Heart left ventricle (tissue), 16 donors: ENCODE results near the gene ZFP36. TPM values are rescaled to one million over a fixed set of nuclear protein-coding genes. Genes with fewer than 3 reads are reported as not detected.

ENCODE experiments used
- ATAC-seq, 4 donors: fragments of 200-7000 bp; cut with Tn5 transposase; one replicate each; pipeline ENCODE4 v1.9.1; 2020 to 2022; ENCODE audit warnings: moderate library complexity in 4 of 4, mild to moderate bottlenecking in 3 of 4, moderate number of reproducible peaks in 1 of 4
- DNase-seq, 5 donors: peaks; one replicate each; pipeline ENCODE4 v3.0.0-alpha.2; 2020
- H3K27ac ChIP-seq, 12 donors: fragments of 200-600 bp; sonication (generic) in 4 of 12; one replicate each; pipeline versions ENCODE4 v1.5.0 to v1.8.0; 2016 to 2022; ENCODE audit warnings: mild to moderate bottlenecking in 2 of 12
- H3K27me3 ChIP-seq, 9 donors: fragments of 200-600 bp; sonication (generic) in 2 of 9; one replicate each; pipeline versions ENCODE4 v1.5.1 to v1.8.0; 2016 to 2022; ENCODE audit warnings: mild to moderate bottlenecking in 3 of 9
- H3K36me3 ChIP-seq, 9 donors: fragments of 200-600 bp; sonication (generic) in 2 of 9; one replicate each; pipeline versions ENCODE4 v1.5.0 to v1.8.0; 2018 to 2022; ENCODE audit warnings: mild to moderate bottlenecking in 2 of 9
- H3K4me1 ChIP-seq, 12 donors: fragments of 200-600 bp; sonication (generic) in 4 of 12; one replicate each; pipeline versions ENCODE4 v1.5.0 to v1.8.0; 2016 to 2022; ENCODE audit warnings: mild to moderate bottlenecking in 3 of 12
- H3K4me3 ChIP-seq, 12 donors: fragments of 200-600 bp; sonication (generic) in 4 of 12; one replicate each; pipeline versions ENCODE4 v1.5.0 to v1.8.0; 2017 to 2022; ENCODE audit warnings: mild to moderate bottlenecking in 9 of 12, moderate library complexity in 4 of 12
- H3K9me3 ChIP-seq, 12 donors: fragments of 200-600 bp; sonication (generic) in 4 of 12; one replicate each; pipeline versions ENCODE4 v1.5.0 to v1.8.0; 2016 to 2022; ENCODE audit warnings: mild to moderate bottlenecking in 1 of 12
- POLR2A ChIP-seq, 2 donors: fragments of 450-650 bp; IDR thresholded peaks; one replicate each; pipeline ENCODE4 v1.6.1; 2017; ENCODE audit warnings: antibody characterized with exemption in 2 of 2, mild to moderate bottlenecking in 2 of 2, moderate library complexity in 2 of 2
- WGBS, 4 donors: extraction: QIAGEN DNeasy Blood & Tissue Kit in 2 of 4; methylation state at CpG; one replicate each; pipeline versions ENCODE4 v1.1.5 to v1.1.7; 2013 to 2018; 5-methylcytosine and 5-hydroxymethylcytosine counted together
- intact Hi-C, 10 donors: fragments of 100-400 bp; cut with DNase I; formaldehyde crosslinking; loops; one replicate each; pipeline versions ENCODE4 v1.11.1 to v1.14.2; 2022
- polyA plus RNA-seq, 2 donors: library from polyadenylated mRNA; stranded (reverse); fragments of 200-250 nt; gene quantifications; one replicate each; pipeline ENCODE4 v1.2.3, GENCODE V29; 2013
- total RNA-seq, 9 donors: library from RNA; depleted of rRNA in 2 of 9; stranded (reverse); fragments of >200 nt in 2 of 9; fragmentation: NEBNext Ultra II Directional in 3 of 9; extraction: Animal tissue kit (Norgen Biotek cat#: 25700) in 3 of 9; gene quantifications; one replicate each; pipeline versions ENCODE4 v1.1.0 to v1.2.4, GENCODE V29; 2016 to 2023
- TF ChIP-seq, protein P1 (sequence below), 12 donors: fragments of 200-600 bp; sonication (generic) in 4 of 12; IDR thresholded peaks; one replicate each; pipeline versions ENCODE4 v1.5.0 to v1.8.0; 2018 to 2022; ENCODE audit warnings: antibody characterized with exemption in 12 of 12, mild to moderate bottlenecking in 5 of 12
- donor health status: ischemic (EF 13 %, LVEDD 7.1; RV severe dilation, severe dysfunction).
- donor health status: healthy with polysubstance abuse.
- donor health status: DM: no; HTN: yes; CAD: no.
- donor health status: DM: no; HTN: no; CAD: no.
- donor health status: ischemic (EF 25% LVEDD 6.9; RV normal size, moderate dysfunction).
- donor health status: ischemic (EF 25% LVEDD 5.7; RV mildly dilated, moderate dysfunction).
- donor health status: healthy.
- donor health status: DM: yes; HTN: yes; CAD: no.
- donor health status: ischemic (EF 35%, LVEDD 5.7; RV mildly dilated, moderate dysfunction).
- donor health status: nonischemic (EF 11% LVEDD 7.7; RV severe dilation, severe dysfunction).
- donor health status: DM: yes; HTN: yes; CAD: no.
- donor health status: PGD.
- donor health status: ischemic (EF 29% LVEDD 5.4; RV normal size, mild dysfunction).
- donor health status: nonischemic (EF 23%, LVEDD 6.1; RV moderate dilation, normal function).

The ZFP36 gene
- total and polyA plus RNA-seq, 11 donors: 16.1 to 145 (median 51.1) TPM

- Histone ChIP-seq H3K9me3 (no peaks in the 10 kb centered on the region), H3K4me3 (peak overlapping the region in 1 of 12 donors; percentile 83), H3K4me1 (peaks cover 17 to 48% (median 31%) of the 10 kb centered on the region in 12 donors), H3K36me3 (peaks cover 5 to 33% (median 30%) of the 10 kb centered on the region in 9 donors), H3K27ac (peak overlapping the region in 4 of 12 donors; percentile 22 to 93 (median 89)), H3K27me3 (peaks cover 0 to 5% (median 0%) of the 10 kb centered on the region in 9 donors)
- DNase-seq (peak in 1 of 5 donors; percentile 13), ATAC-seq (no peak)
- 95 to 97% (median 95%) methylated on average over 8 of the region's 8 CpGs for WGBS, 4 donors
- no peak for TF ChIP-seq POLR2A (IDR thresholded peaks at IDR 0.05)
- TF ChIP-seq, protein P1, sequence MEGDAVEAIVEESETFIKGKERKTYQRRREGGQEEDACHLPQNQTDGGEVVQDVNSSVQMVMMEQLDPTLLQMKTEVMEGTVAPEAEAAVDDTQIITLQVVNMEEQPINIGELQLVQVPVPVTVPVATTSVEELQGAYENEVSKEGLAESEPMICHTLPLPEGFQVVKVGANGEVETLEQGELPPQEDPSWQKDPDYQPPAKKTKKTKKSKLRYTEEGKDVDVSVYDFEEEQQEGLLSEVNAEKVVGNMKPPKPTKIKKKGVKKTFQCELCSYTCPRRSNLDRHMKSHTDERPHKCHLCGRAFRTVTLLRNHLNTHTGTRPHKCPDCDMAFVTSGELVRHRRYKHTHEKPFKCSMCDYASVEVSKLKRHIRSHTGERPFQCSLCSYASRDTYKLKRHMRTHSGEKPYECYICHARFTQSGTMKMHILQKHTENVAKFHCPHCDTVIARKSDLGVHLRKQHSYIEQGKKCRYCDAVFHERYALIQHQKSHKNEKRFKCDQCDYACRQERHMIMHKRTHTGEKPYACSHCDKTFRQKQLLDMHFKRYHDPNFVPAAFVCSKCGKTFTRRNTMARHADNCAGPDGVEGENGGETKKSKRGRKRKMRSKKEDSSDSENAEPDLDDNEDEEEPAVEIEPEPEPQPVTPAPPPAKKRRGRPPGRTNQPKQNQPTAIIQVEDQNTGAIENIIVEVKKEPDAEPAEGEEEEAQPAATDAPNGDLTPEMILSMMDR (IDR thresholded peaks at IDR 0.05): no peak
- intact Hi-C loops: loop anchor here in 2 of 10 donors (2.0 kb wide), 2 partner anchors 19 to 21 kb away; partner anchors contain the start of gene PLEKHG2 (in 1 of the 2)
These were observed 26.9 kb downstream of the ZFP36 start for GRCh38 chr19:39433480-39434079.

- Histone ChIP-seq H3K27me3 (peaks cover 0 to 5% (median 0%) of the 10 kb centered on the region in 9 donors), H3K27ac (peak overlapping the region in 6 of 12 donors; percentile 86 to 93 (median 92)), H3K4me3 (peak overlapping the region; percentile 60 to 99 (median 90)), H3K4me1 (peaks cover 11 to 41% (median 24%) of the 10 kb centered on the region in 12 donors), H3K9me3 (no peaks in the 10 kb centered on the region), H3K36me3 (peaks cover 5 to 33% (median 30%) of the 10 kb centered on the region in 9 donors)
- 46 to 56% (median 53%) methylated on average over 10 of the region's 10 CpGs for WGBS, 4 donors
- no peak for ATAC-seq
- TF ChIP-seq POLR2A (IDR thresholded peaks at IDR 0.05): no peak
- DNase-seq: peak in 1 of 5 donors; percentile 55
- intact Hi-C loops: loop anchor here in 4 of 10 donors (1.0 to 5.0 kb wide), 4 partner anchors 20 to 48 kb away; partner anchors contain the start of genes PLEKHG2 (in 2 of the 4) and TIMM50 (in 1 of the 4)
These were observed 27.8 kb downstream of the ZFP36 start for GRCh38 chr19:39434123-39435076.

- intact Hi-C loops: loop anchor here in 4 of 10 donors (1.0 to 5.0 kb wide), 5 partner anchors 10 to 47 kb away; partner anchors contain the start of genes PLEKHG2 (in 2 of the 4), SUPT5H (in 1 of the 4) and TIMM50 (in 1 of the 4)
- 0 to 1% (median 0%) methylated on average over 48 to 61 of the region's 61 CpGs for WGBS, 4 donors
- peak; percentile 70 to 96 for TF ChIP-seq POLR2A (IDR thresholded peaks at IDR 0.05)
- TF ChIP-seq, protein P1 (IDR thresholded peaks at IDR 0.05): peak in 1 of 12 donors; percentile 18
- H3K4me1 ChIP-seq: peaks cover 11 to 40% (median 23%) of the 10 kb centered on the region in 12 donors
- peak; percentile 99 for DNase-seq
- no peaks in the 10 kb centered on the region for H3K9me3 ChIP-seq
- H3K36me3 ChIP-seq: peaks cover 5 to 33% (median 30%) of the 10 kb centered on the region in 9 donors
- H3K4me3 ChIP-seq: peak within 1 kb of the TSS; percentile 60 to 99 (median 90)
- H3K27me3 ChIP-seq: peaks cover 0 to 5% (median 0%) of the 10 kb centered on the region in 9 donors
- ATAC-seq: peak; percentile 97 to 99 (median 99)
- H3K27ac ChIP-seq: peak within 1 kb of the TSS; percentile 73 to 93 (median 86)
These were observed 29.1 kb downstream of the ZFP36 start, which contains the start of gene RPS16 for GRCh38 chr19:39435499-39436349. Gene RPS16 (minus strand): TSS chr19:39435949. CDS start chr19:39435895, 54 bp downstream.
